Cerebellar cortex (tissue), 1 donor: ENCODE results near the gene LCNL1.
A peak's percentile ranks its signal among the peaks of the same experiment; 100 is the strongest.

Experiments
- DNase-seq: peaks from one replicate; pipeline ENCODE4 v3.0.0-alpha.2; 2015; ENCODE audit warnings: low spot score

Gene LCNL1

GRCh38 chr9:136947028-136947891 is 35.5 kb upstream of the LCNL1 start:
- peak; percentile 70 for DNase-seq

GRCh38 chr9:136947955-136948510 is 34.8 kb upstream of the LCNL1 start:
- DNase-seq = peak; percentile 67

- no peak for DNase-seq
These were observed 33.5 kb upstream of the LCNL1 start for GRCh38 chr9:136949239-136949816.

- DNase-seq = peak; percentile 97
These were observed 32.8 kb upstream of the LCNL1 start for GRCh38 chr9:136949817-136950655.

GRCh38 chr9:136950656-136951276 is 32.0 kb upstream of the LCNL1 start:
- DNase-seq = no peak

- DNase-seq = no peak
These were observed 31.1 kb upstream of the LCNL1 start, which contains the start of gene LCN12 for GRCh38 chr9:136951541-136952320. Gene LCN12, plus strand, starts transcription at chr9:136952273. Its CDS starts 55 bp downstream, at chr9:136952328.

GRCh38 chr9:136952321-136952850 is 30.4 kb upstream of the LCNL1 start:
- no peak for DNase-seq

GRCh38 chr9:136952876-136953770 is 29.7 kb upstream of the LCNL1 start:
- no peak for DNase-seq

- no peak for DNase-seq
These were observed 29.0 kb upstream of the LCNL1 start for GRCh38 chr9:136953771-136954269.

GRCh38 chr9:136954270-136955083 is 28.3 kb upstream of the LCNL1 start:
- DNase-seq = no peak

GRCh38 chr9:136955202-136955942 is 27.4 kb upstream of the LCNL1 start:
- no peak for DNase-seq

GRCh38 chr9:136955943-136956335 is 26.9 kb upstream of the LCNL1 start:
- no peak for DNase-seq

- DNase-seq = no peak
These were observed 26.2 kb upstream of the LCNL1 start for GRCh38 chr9:136956604-136957003.

GRCh38 chr9:136957461-136957860 is 25.3 kb upstream of the LCNL1 start:
- DNase-seq = no peak

- no peak for DNase-seq
These were observed 24.9 kb upstream of the LCNL1 start for GRCh38 chr9:136957901-136958300.

- no peak for DNase-seq
These were observed 24.3 kb upstream of the LCNL1 start for GRCh38 chr9:136958473-136958872.

- no peak for DNase-seq
These were observed 23.6 kb upstream of the LCNL1 start for GRCh38 chr9:136958898-136959850.
